ENCODE data around the gene TTC21A. TPM values are rescaled to one million over a fixed set of nuclear protein-coding genes. Genes with fewer than 3 reads are reported as not detected.
A peak's percentile ranks its signal among the peaks of the same experiment; 100 is the strongest.

Gene TTC21A
- total RNA-seq, 1 donor from 2014 or later = 6.2 TPM

DNA sequence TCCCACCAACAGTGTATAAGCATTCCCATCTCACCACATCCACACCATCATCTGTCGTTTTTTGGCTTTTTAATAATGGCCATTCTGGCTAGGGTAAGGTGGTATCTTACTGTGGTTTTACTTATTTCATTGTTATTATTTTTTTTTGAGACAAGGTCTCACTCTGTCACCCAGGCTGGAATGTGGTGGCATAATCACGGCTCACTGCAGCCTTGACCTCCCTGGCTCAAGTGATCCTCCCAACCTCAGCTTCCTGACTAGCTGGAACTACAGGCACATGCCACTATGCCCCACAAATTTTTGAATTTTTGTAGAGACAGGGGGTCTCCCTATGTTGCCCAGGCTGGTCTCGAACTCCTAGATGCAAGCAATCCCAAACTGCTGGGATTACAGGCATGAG, 56.9 kb downstream of the TTC21A start:
- no peaks in the 10 kb centered on the region for H3K27me3 Mint-ChIP-seq (ENCODE audit: low read depth)
- no peaks in the 10 kb centered on the region for H3K9me3 Mint-ChIP-seq (ENCODE audit: low read depth)
- no peaks in the 10 kb centered on the region for H3K36me3 Mint-ChIP-seq (ENCODE audit: low read depth)
- TF ChIP-seq, protein P1, sequence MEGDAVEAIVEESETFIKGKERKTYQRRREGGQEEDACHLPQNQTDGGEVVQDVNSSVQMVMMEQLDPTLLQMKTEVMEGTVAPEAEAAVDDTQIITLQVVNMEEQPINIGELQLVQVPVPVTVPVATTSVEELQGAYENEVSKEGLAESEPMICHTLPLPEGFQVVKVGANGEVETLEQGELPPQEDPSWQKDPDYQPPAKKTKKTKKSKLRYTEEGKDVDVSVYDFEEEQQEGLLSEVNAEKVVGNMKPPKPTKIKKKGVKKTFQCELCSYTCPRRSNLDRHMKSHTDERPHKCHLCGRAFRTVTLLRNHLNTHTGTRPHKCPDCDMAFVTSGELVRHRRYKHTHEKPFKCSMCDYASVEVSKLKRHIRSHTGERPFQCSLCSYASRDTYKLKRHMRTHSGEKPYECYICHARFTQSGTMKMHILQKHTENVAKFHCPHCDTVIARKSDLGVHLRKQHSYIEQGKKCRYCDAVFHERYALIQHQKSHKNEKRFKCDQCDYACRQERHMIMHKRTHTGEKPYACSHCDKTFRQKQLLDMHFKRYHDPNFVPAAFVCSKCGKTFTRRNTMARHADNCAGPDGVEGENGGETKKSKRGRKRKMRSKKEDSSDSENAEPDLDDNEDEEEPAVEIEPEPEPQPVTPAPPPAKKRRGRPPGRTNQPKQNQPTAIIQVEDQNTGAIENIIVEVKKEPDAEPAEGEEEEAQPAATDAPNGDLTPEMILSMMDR (IDR thresholded peaks at IDR 0.05) = no peak
- no peak for DNase-seq (ENCODE audit: low spot score)
- H3K27ac Mint-ChIP-seq (ENCODE audit: unreplicated experiment) = no peak overlapping the region
- peaks cover 10% of the 10 kb centered on the region for H3K4me1 Mint-ChIP-seq (ENCODE audit: low read depth)
- H3K4me3 Mint-ChIP-seq (ENCODE audit: unreplicated experiment) = no peak overlapping the region

DNA sequence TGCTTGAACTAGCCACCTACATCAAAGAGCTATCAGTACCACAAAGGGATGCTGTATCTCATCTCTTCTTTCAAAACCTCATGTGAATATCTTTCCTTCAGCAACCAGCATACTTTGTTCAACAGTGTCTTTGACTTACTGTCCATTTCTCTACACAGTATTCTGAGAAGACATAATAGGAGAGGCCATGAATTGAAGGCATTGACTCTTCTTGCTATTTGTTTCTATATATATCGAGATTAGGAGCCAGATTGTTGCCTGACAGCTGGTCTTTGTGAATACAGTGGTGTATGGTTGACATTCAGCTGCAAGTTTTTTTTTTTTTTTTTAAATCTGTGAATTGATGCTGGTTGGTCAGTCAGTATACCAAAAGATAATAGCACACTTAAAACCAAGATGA, 58.0 kb downstream of the TTC21A start:
- Mint-ChIP-seq H3K4me3 (ENCODE audit: unreplicated experiment) (no peak overlapping the region), H3K27ac (ENCODE audit: unreplicated experiment) (no peak overlapping the region), H3K27me3 (ENCODE audit: low read depth) (no peaks in the 10 kb centered on the region), H3K36me3 (ENCODE audit: low read depth) (no peaks in the 10 kb centered on the region), H3K4me1 (ENCODE audit: low read depth) (peaks cover 10% of the 10 kb centered on the region), H3K9me3 (ENCODE audit: low read depth) (no peaks in the 10 kb centered on the region)
- TF ChIP-seq, protein P1 (IDR thresholded peaks at IDR 0.05) = no peak
- no peak for DNase-seq (ENCODE audit: low spot score)

GRCh38 chr3:39166134-39166710, 58.7 kb downstream of the TTC21A start:
- Mint-ChIP-seq H3K4me3 (ENCODE audit: unreplicated experiment) (no peak overlapping the region), H3K36me3 (ENCODE audit: low read depth) (no peaks in the 10 kb centered on the region), H3K4me1 (ENCODE audit: low read depth) (peaks cover 10% of the 10 kb centered on the region), H3K9me3 (ENCODE audit: low read depth) (no peaks in the 10 kb centered on the region), H3K27me3 (ENCODE audit: low read depth) (no peaks in the 10 kb centered on the region), H3K27ac (ENCODE audit: unreplicated experiment) (peak overlapping the region; percentile 10)
- DNase-seq (ENCODE audit: low spot score) = no peak
- TF ChIP-seq, protein P1 (IDR thresholded peaks at IDR 0.05) = no peak

- Mint-ChIP-seq H3K4me1 (ENCODE audit: low read depth) (peaks cover 10% of the 10 kb centered on the region), H3K27me3 (ENCODE audit: low read depth) (no peaks in the 10 kb centered on the region), H3K27ac (ENCODE audit: unreplicated experiment) (no peak overlapping the region), H3K4me3 (ENCODE audit: unreplicated experiment) (no peak overlapping the region), H3K36me3 (ENCODE audit: low read depth) (no peaks in the 10 kb centered on the region), H3K9me3 (ENCODE audit: low read depth) (no peaks in the 10 kb centered on the region)
- no peak for DNase-seq (ENCODE audit: low spot score)
- TF ChIP-seq, protein P1 (IDR thresholded peaks at IDR 0.05) = no peak
Measured at GRCh38 chr3:39166932-39167532, 59.6 kb downstream of the TTC21A start.

GRCh38 chr3:39168156-39168780, 60.8 kb downstream of the TTC21A start:
- Mint-ChIP-seq H3K4me1 (ENCODE audit: low read depth) (peaks cover 10% of the 10 kb centered on the region), H3K9me3 (ENCODE audit: low read depth) (no peaks in the 10 kb centered on the region), H3K27ac (ENCODE audit: unreplicated experiment) (no peak overlapping the region), H3K4me3 (ENCODE audit: unreplicated experiment) (no peak overlapping the region), H3K27me3 (ENCODE audit: low read depth) (no peaks in the 10 kb centered on the region), H3K36me3 (ENCODE audit: low read depth) (no peaks in the 10 kb centered on the region)
- TF ChIP-seq, protein P1 (IDR thresholded peaks at IDR 0.05) = no peak
- DNase-seq (ENCODE audit: low spot score) = no peak
